CD4-positive, alpha-beta T cell treated with Interleukin-12 subunit alpha and Interleukin-12 subunit beta, for 1 hour (primary cell): ENCODE data around the gene STIM2.
A peak's percentile ranks its signal among the peaks of the same experiment; 100 is the strongest.
"Not testable (repeated sequence)": the region's sequence is repeated elsewhere in the genome, so short reads cannot be mapped to it uniquely, and the experiment has no call there.

Experiments used
- DNase-seq: peaks from one replicate; pipeline ENCODE4 v3.0.0-alpha.2; 2020

STIM2 gene

DNA sequence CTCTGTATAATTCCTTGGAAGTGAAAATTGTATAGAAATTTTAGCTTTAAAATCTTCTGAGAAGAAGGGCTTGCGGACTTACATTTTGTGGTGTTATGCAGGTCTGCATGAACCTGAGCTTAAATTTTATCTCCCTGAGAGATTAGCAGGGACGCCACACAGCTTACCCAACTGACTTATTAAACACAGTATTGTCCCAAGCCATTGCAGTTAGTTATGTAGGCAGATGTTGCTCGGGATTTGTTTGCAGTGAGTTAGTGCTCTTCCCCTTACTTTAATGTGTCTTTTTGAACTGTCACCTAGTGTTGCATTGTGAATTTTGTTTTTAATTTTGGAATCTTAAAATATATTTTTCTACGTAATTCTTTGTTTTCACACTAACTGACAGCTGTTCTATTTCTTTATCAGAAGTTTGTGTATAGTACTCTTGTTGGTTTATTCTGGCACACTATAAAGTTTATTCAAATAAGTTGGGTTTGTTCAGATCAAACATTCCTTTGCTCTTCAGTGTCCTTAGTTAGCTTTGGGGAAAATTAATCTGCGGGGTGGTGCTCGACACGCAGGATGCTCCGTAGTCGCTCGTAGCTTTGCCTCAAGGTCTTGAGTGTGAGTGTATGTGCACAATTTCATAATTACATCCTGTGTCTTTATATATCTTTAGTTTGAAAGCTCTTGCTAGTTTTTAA, 145.4 kb downstream of the STIM2 start:
- no peak for DNase-seq

DNA sequence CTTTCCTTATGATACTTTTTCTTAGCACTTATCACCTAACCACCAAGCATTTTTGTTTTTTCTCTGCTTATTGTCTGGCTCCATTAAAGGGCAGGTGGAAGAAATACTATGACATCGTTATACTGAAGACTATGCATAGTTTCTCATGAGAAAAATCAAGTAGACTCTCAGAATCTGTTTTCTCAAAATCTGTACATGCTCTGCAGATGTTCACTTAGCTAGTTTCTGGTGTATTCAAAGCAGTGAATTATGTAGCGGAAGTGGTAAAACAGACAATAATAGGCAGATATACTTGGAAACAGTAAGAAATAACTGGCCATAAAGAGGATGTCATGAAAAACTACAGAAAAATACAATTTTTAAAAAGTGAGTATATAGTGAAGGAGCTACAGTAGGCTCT, 146.0 kb downstream of the STIM2 start:
- no peak for DNase-seq

DNA sequence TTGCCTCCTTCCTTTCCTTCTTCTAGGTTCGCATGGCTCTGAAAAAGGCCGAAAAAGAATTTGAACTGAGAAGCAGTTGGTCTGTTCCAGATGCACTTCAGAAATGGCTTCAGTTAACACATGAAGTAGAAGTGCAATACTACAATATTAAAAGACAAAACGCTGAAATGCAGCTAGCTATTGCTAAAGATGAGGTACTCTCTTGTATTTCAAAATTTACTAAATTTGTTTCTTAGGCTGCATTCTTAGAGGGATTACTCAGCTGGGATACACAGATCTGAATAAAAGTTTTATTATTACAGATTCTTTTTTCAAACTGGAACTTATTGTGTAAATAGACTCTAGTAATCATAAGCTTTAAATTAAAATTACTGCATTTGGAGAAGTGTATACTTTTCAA, 146.9 kb downstream of the STIM2 start:
- DNase-seq: no peak

DNA sequence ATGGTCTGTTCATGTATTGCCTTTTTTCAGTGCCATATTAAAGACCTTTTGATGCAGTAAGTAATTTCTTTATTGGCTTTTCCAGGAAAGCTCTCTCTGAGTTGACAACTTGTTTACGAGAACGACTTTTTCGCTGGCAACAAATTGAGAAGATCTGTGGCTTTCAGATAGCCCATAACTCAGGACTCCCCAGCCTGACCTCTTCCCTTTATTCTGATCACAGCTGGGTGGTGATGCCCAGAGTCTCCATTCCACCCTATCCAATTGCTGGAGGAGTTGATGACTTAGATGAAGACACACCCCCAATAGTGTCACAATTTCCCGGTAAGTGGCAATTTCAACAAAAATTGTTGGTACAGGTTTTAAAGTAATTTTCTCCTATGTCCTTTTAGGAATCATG, 148.0 kb downstream of the STIM2 start:
- DNase-seq: no peak

DNA sequence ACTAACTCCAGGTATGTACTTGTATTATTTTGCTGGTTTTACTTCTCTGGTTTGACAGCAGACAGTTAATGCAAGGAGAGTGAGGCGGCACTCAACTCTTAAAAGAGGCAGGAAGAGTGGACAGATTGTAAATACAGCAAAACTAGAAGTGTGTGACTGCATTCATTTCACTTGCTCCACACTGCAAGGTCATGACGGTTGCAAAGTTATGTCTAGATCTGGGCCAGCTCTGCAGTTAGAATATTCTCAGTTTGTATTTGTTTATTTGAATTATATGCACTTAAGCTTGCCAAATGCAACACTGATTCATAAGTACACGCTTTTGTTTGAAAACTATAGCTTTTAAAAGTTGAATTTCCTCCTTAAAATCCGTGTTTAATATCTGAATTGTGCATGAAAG, 148.9 kb downstream of the STIM2 start:
- DNase-seq: no peak

DNA sequence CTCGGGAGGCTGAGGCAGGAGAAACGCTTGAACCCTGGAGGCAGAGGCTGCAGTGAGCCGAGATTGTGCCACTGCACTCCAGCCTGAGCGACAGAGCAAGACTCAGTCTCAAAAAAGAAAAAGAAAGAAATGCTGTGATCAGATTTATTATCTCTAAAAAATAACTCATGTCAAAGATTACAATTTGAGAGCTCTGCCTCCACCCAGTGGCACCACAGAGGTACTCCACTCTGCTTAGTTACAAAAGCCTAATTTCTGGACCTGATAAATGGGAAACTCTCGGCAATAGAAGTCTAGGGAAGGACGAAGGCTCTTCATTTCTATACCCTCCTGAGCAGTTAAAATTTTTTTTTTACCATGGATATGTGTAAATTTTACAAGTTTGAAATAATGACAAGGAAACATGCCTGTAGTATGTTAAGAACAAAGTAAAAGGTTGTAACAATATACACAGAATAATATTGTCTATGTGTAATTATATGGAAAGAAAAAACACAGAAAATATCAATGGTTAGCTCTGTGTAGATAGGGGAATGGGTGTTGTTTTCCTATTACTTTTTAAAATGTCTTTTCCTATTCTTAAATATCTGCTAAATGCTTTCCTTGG, 149.8 kb downstream of the STIM2 start:
- peak; percentile 68 for DNase-seq

DNA sequence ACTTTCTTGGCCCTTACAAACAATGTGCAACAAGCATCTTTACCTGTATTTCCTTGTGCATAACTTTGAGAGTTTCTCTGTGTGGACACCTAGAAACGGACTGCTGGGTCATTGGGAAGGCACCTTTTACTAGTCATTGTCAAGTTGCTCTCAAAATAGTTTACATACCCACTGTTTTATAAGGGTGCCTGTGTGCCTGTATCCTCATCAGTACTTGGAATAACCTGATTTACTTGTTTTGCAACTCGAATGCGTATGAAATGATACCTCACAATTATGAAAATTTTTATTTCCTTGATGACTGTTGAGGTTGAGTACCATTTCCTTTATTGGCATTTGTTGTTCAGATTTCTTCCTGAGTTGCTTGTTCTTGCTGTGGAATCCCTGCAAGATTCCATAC, 150.8 kb downstream of the STIM2 start:
- no peak for DNase-seq

DNA sequence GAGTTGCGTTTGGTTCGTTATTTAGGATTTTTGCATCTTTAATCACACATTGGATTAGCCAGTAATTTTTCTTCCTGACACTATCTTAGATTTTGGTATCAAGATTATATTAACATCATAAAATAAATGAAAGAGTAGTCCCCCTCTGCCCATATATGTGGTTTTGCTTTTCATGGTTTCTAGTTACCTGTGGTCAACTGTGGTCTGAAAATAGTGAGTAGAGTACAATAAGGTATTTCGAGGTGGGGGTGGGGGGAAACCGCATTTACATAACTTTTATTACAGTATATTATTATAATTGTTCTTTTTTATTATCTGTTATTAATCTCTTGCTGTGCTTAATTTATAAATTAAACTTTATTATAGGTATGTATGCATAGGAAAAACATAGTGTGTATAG, 152.4 kb downstream of the STIM2 start:
- no peak for DNase-seq

DNA sequence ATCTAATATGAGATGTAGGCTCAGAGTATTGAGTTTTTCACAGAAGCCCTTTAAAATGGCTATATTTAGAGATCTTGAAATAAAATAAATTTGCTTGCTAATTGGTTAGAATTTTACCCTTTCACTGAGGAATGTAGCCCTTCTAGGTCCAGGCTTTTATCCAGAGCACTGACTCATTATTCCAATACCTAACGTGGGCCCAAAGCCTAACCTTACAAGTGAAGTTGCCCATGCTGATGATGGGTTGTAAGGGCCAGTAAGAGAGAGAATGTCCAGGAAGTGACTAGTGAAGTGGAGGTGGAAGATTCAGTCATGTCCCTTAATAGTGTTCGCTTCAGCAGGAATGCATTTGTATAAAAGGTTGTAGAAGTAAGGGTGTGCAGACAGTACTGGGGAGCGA, 155.9 kb downstream of the STIM2 start:
- DNase-seq: no peak

DNA sequence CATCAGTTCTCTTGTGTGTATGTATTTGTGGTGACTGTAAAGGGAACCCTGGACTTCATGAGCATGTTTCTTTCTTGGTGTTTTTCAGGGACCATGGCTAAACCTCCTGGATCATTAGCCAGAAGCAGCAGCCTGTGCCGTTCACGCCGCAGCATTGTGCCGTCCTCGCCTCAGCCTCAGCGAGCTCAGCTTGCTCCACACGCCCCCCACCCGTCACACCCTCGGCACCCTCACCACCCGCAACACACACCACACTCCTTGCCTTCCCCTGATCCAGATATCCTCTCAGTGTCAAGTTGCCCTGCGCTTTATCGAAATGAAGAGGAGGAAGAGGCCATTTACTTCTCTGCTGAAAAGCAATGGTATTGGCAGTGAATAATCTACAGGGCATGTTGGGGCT, 157.0 kb downstream of the STIM2 start:
- DNase-seq: no peak

DNA sequence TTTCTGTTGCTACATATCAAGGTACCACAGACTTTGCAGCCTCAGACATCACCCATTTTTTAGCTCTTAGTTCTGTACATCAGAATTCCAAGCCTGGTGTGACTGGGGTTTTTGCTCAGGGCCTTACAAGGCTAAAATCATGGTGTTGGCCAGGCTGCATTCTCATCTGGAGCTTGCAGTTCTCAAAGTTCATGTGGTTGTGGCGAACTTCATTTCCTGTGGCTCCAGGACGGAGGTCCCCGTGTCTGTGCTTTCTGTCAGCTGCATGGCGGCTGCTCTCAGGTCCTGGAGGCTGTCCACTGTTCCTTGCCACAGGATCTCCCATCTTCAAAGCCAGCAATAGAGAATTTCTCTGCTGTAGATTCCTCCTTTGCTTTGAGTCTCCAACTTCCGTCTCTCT, 157.4 kb downstream of the STIM2 start:
- no peak for DNase-seq

DNA sequence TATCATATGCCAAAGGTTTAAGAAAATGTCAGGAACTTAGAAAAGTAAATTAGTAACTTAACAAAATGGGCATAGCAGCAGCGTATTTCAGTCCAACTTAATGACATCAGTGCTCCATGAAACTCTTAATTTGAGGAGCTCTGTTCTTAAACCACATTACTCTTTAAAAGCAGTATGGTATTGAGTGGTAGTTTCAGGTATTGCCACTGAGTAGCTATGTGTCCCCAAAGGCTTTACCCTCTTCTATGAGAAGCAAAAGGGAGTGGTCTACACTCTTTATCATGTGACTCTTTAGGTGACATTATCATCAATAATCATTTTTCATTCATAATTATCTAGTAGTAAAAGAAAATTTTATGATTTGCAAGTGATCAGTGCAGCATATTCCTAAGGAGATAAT, 158.3 kb downstream of the STIM2 start:
- no peak for DNase-seq

DNA sequence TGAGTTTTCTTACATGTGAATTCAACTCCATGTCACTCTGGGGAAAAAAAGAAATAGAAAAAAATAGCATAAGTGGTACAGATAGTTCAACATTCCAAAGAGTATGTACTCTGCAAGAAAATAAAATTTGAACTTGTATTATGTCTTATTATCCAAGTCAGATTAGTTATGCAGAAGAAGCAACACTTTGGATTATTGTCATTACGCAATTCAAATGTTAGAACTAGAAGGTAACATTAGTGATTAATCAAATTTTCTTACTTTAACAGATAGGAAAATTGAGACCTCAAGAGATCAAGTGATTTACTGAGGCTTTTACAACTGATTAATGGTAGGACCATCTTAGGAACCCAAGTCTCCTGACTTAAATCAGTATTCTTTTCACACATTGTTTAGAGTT, 159.1 kb downstream of the STIM2 start:
- DNase-seq: no peak

DNA sequence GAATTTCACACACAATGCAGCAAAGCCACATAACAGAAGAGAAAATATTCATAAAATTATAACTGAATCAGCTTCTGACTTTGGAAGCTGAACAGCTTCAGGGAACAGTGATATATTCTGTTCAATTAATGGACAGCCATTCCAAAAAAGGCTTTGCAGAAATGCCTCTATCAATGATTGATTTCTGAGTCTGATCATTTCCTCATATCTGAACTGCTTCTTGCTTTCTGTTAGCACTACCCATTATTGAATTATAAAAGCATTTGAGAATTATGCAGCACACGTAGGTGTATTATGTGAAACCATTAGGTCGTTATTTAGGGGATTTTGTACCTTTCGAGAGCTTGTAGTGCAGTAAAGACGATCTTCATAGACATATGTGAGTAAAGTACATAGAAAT, 159.6 kb downstream of the STIM2 start:
- no peak for DNase-seq

DNA sequence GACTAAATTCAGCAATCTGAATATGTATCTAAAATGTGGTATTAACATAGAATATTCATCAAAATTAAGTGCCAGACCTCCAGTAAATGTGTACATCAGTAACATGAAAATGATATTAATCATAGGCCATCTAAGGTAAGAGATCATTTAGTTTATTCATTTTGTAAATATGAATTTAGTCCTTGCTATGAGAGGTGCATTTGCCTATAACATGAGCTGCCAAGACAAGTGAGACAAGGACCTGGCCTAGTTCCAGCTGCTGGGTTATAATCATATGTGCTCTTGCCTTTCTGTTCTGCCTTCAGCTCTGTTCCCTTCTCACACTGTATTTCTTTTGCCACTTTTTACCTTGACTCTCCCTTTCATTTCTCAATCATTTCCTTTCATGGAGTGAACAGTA, 160.0 kb downstream of the STIM2 start:
- DNase-seq: no peak

DNA sequence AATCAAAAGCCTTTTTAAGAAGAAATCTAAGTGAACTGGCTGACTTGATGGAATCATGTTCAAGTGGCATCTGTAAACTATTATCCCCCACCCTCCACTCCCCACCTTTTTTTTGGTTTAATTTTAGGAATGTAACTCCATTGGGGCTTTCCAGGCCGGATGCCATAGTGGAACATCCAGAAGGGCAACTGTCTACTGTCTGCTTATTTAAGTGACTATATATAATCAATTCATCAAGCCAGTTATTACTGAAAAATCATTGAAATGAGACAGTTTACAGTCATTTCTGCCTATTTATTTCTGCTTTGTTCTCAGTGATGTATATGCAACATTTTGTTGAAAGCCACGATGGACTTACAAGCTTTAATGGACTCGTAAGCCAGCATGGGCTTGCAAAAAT, 162.3 kb downstream of the STIM2 start:
- no peak for DNase-seq

DNA sequence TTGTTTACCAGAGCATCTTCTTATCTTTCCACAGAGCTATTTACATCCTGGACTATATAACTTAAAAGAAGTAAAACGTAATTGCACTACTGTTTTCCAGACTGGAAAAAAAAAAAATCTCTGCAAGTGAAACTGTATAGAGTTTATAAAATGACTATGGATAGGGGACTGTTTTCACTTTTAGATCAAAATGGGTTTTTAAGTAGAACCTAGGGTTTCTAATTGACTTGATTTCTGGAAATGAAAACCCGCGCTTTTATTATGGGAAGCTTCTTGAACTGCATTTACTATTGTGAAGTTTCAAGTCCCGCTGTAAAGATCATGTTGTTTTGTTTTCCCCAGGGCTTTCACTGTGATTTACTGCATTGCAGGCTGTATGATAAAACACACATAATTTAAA, 162.7 kb downstream of the STIM2 start:
- no peak for DNase-seq

DNA sequence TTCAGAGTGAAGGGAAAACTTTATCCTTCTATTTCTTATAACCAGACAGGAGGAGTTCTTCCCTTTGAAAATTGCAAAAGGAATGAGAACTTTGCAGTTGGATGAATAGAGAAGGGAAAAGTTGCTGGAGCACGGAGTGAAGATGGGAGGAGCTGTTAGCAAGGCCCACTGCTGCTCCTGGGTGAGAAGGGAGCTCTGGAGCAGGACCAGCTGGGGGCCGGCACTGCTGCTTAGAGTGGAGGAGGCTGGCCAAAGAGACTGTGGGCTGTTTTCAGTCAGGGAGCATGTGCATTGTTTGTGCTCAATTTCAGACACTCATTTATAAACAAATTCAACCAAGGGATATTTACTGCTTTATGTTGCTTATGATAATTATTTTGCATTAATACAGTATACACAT, 164.2 kb downstream of the STIM2 start:
- no peak for DNase-seq

DNA sequence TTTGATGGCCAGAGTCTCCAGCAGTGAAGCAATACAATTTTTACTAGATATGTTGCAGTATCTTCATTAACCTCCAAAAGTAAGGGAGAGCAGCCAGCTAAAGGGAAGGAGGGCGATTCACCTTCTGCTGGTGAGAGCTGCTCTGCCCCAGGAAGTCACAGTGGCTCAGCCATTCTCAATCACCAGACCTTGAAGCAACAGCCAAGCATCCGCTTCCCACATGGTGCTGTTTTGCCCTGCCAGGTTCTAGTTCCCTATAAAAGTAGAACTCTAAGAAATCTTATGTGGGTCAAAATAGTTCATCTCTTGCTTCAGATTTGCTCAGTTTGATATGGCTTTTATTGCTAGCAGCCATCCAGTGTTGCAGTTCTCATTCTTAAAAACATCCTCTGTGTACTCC, 166.8 kb downstream of the STIM2 start:
- DNase-seq: no peak

DNA sequence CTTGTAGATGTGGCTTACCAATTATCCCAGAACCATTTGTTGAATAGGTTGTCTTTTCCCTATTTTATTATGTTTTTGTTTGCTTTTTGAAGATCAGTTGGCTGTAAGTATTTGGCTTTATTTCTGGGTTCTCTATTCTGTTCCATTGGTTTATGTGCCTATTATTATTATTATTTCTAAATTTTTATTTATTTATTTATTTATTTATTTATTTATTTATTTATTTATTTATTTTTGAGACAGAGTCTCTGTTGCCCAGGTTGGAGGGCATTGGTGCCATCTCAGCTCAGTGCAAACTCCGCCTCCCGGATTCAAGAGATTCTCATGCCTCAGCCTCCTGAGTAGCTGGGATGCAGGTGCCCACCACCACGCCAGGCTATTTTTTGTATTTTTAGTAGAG, 174.5 kb downstream of the STIM2 start:
- DNase-seq: not testable (repeated sequence)

DNA sequence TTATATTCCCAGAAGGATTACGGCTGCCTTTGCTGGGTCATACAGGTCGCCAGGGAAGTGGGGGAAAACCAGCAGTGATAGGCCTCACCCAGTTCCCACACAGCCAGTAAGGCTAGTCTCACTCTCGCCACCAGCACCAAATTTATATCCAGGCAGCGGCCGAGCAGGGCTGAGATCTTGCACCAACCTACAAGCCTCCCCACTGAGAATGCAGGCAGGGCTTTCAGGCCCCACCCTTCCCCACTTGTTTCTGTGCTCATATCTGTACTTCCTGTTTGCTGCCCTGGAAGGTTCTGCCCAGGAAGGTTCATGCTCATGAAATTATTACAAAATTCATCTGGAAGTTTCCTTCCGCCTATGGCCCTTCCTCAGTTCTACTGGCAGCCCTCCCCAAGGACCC, 179.7 kb downstream of the STIM2 start:
- no peak for DNase-seq

DNA sequence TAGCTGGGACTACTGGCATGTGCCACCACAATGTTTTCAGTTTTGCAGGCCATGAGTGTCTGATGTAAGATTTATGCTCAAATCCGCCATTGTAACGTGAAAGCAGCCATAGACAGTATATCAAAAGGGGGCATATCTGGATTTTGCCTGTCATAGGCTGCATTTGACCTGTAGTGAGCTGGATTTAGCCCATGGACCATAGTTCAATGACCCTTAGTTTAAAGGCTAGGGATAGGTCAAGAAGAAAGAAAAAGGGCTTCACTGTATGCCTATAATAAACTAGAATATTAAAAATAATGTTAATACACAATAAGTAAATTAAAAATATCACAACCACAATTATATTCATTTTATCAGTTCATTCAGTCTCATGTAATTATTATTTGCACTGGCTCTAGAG, 181.8 kb downstream of the STIM2 start:
- DNase-seq: no peak

DNA sequence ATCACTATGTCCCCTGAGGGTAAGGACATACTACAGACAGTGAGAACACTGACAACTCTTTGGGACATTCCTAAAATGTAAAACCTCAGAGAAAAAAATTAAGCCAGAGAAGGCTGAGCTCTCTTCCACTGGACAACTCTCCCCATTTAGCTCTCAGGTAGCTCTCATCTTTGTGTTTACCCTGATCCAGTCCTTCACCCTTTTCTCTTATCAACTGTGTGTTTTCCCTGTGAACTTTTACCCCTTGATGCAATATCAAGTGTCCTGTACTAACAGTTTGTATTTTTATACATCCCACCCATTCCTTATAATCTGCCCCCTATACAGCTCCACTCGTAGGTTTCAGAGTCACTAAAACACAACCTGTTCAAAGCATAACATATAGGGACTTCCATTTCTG, 182.6 kb downstream of the STIM2 start:
- DNase-seq: no peak

DNA sequence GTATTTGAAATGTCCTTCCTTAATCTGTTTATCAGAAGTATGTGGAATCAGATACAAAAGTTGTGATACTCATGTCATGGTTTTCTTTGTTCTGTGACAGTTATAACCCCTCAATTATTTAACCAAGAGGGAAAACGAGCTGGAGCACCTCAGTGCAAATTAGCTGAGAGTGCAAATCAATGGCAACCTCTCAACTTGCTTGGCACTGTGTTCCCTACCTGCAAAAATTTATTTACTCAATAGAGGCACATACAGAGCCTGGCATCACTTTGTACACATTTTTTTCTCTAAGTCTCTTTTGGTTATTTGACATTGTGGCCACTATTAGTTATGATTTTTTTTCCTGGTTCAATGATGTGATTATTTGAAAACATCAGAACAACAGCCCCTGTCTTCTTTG, 186.2 kb downstream of the STIM2 start:
- DNase-seq: no peak
